Measurements from ENCODE around the gene PTBP2. TPM values are rescaled to one million over a fixed set of nuclear protein-coding genes. Genes with fewer than 3 reads are reported as not detected.

PTBP2 gene
- total RNA-seq, 2 experiments from 2014 or later: 36.9 to 46.0 TPM

- Histone ChIP-seq H3K9me2 (ENCODE audit: insufficient read depth, low read length) (no peaks in the 10 kb centered on the region), H2AFZ (ENCODE audit: low read length) (no peak overlapping the region), H3K4me2 (ENCODE audit: low read length) (no peak overlapping the region), H3K79me2 (ENCODE audit: insufficient read depth, low read depth, low read length) (no peaks in the 10 kb centered on the region), H4K20me1 (ENCODE audit: insufficient read depth, low read length) (no peaks in the 10 kb centered on the region), H3K4me1 (ENCODE audit: insufficient read depth, low read length, poor library complexity, severe bottlenecking) (no peaks in the 10 kb centered on the region), H3K36me3 (ENCODE audit: insufficient read depth, low read length) (no peaks in the 10 kb centered on the region), H3K27ac (ENCODE audit: low read depth, low read length, poor library complexity, severe bottlenecking) (no peak overlapping the region), H3K9me3 (ENCODE audit: low read length) (no peaks in the 10 kb centered on the region), H3K4me3 (ENCODE audit: low read depth, low read length, poor library complexity, severe bottlenecking) (no peak overlapping the region)
- POLR2A ChIA-PET: no interaction called here
- CTCF ChIA-PET (ENCODE audit: unreplicated experiment): no interaction called here
- no peak for DNase-seq (ENCODE audit: low spot score)
- TF ChIP-seq EZH2phosphoT487 (IDR thresholded peaks at IDR 0.05; ENCODE audit: borderline replicate concordance, low read depth, low read length) (no peak), CTCF (conservative IDR thresholded peaks at IDR 0.05; ENCODE audit: low read length) (no peak)
- BruUV-seq (replicated peaks): no TSS peak
- intact Hi-C loops (cut with micrococcal nuclease; ENCODE audit: unreplicated experiment): no loop called here
Observed at GRCh38 chr1:96837057-96837780, 115.6 kb downstream of the PTBP2 start.

- intact Hi-C loops (cut with micrococcal nuclease; ENCODE audit: unreplicated experiment): no loop called here
- ChIA-PET CTCF (ENCODE audit: unreplicated experiment) (no interaction called here), POLR2A (no interaction called here)
- Histone ChIP-seq H2AFZ (ENCODE audit: low read length) (no peak overlapping the region), H3K9me3 (ENCODE audit: low read length) (no peaks in the 10 kb centered on the region), H3K36me3 (ENCODE audit: insufficient read depth, low read length) (no peaks in the 10 kb centered on the region), H3K4me1 (ENCODE audit: insufficient read depth, low read length, poor library complexity, severe bottlenecking) (no peaks in the 10 kb centered on the region), H4K20me1 (ENCODE audit: insufficient read depth, low read length) (no peaks in the 10 kb centered on the region), H3K4me2 (ENCODE audit: low read length) (no peak overlapping the region), H3K4me3 (ENCODE audit: low read depth, low read length, poor library complexity, severe bottlenecking) (no peak overlapping the region), H3K27ac (ENCODE audit: low read depth, low read length, poor library complexity, severe bottlenecking) (no peak overlapping the region), H3K9me2 (ENCODE audit: insufficient read depth, low read length) (no peaks in the 10 kb centered on the region), H3K79me2 (ENCODE audit: insufficient read depth, low read depth, low read length) (no peaks in the 10 kb centered on the region)
- no peak for DNase-seq (ENCODE audit: low spot score)
- BruUV-seq (replicated peaks): no TSS peak
- TF ChIP-seq CTCF (conservative IDR thresholded peaks at IDR 0.05; ENCODE audit: low read length): no peak
- no peak for TF ChIP-seq EZH2phosphoT487 (IDR thresholded peaks at IDR 0.05; ENCODE audit: borderline replicate concordance, low read depth, low read length)
Observed at GRCh38 chr1:96837781-96838216, 116.2 kb downstream of the PTBP2 start.

GRCh38 chr1:96840396-96840795 is 118.8 kb downstream of the PTBP2 start:
- CTCF ChIA-PET (ENCODE audit: unreplicated experiment): no interaction called here
- H3K36me3 ChIP-seq (ENCODE audit: insufficient read depth, low read length): no peaks in the 10 kb centered on the region
- H3K4me2 ChIP-seq (ENCODE audit: low read length): no peak overlapping the region
- H3K4me3 ChIP-seq (ENCODE audit: low read depth, low read length, poor library complexity, severe bottlenecking): no peak overlapping the region
- H3K27ac ChIP-seq (ENCODE audit: low read depth, low read length, poor library complexity, severe bottlenecking): no peak overlapping the region
- DNase-seq (ENCODE audit: low spot score): no peak
- H2AFZ ChIP-seq (ENCODE audit: low read length): no peak overlapping the region
- POLR2A ChIA-PET: no interaction called here
- TF ChIP-seq EZH2phosphoT487 (IDR thresholded peaks at IDR 0.05; ENCODE audit: borderline replicate concordance, low read depth, low read length): no peak
- TF ChIP-seq CTCF (conservative IDR thresholded peaks at IDR 0.05; ENCODE audit: low read length): no peak
- H3K9me2 ChIP-seq (ENCODE audit: insufficient read depth, low read length): no peaks in the 10 kb centered on the region
- H3K79me2 ChIP-seq (ENCODE audit: insufficient read depth, low read depth, low read length): no peaks in the 10 kb centered on the region
- H4K20me1 ChIP-seq (ENCODE audit: insufficient read depth, low read length): no peaks in the 10 kb centered on the region
- H3K4me1 ChIP-seq (ENCODE audit: insufficient read depth, low read length, poor library complexity, severe bottlenecking): no peaks in the 10 kb centered on the region
- H3K9me3 ChIP-seq (ENCODE audit: low read length): no peaks in the 10 kb centered on the region
- no TSS peak for BruUV-seq (replicated peaks)
- intact Hi-C loops (cut with micrococcal nuclease; ENCODE audit: unreplicated experiment): no loop called here
